Keratinocyte (primary cell): ENCODE data around the gene NRN1L. TPM values are rescaled to one million over a fixed set of nuclear protein-coding genes. Genes with fewer than 3 reads are reported as not detected.

ENCODE experiments used
- DNase-seq: peaks from one replicate; pipeline ENCODE4 v3.0.0-alpha.2; 2011; ENCODE audit warnings: low read depth, missing footprints, low spot score
- FAIRE-seq: peaks from 2 replicates; lab custom pipeline; 2011; peaks lifted over from hg19 to GRCh38; lab: Jason Lieb, UNC
- H2AFZ ChIP-seq: 2 replicates; pipeline ENCODE4 v1.6.0; 2012; ENCODE audit warnings: low read length, control low read depth, inconsistent platforms; ENCODE audit not compliant: control insufficient read depth
- H3K27ac ChIP-seq: 2 replicates; pipeline ENCODE4 v1.5.1; 2011; ENCODE audit warnings: low read length; ENCODE audit not compliant: control insufficient read depth, insufficient read depth
- H3K27me3 ChIP-seq: 3 replicates; pipeline ENCODE4 v1.6.0; 2011; ENCODE audit warnings: low read length; ENCODE audit not compliant: control insufficient read depth, insufficient read depth; ENCODE audit errors: extremely low read depth
- H3K36me3 ChIP-seq, 2 experiments: 2 replicates in 1 of 2; 3 replicates in 1 of 2; pipeline ENCODE4 v1.5.1; 2011; ENCODE audit warnings: low read length in 2 of 2, mild to moderate bottlenecking in 1 of 2; ENCODE audit not compliant: control insufficient read depth in 2 of 2, insufficient read depth in 2 of 2; ENCODE audit errors: extremely low read depth in 1 of 2
- H3K4me1 ChIP-seq: 3 replicates; pipeline ENCODE4 v1.5.1; 2011; ENCODE audit warnings: low read length; ENCODE audit not compliant: control insufficient read depth, insufficient read depth; ENCODE audit errors: extremely low read depth
- H3K4me2 ChIP-seq: 3 replicates; pipeline ENCODE4 v1.6.0; 2011; ENCODE audit warnings: low read depth, low read length; ENCODE audit not compliant: control insufficient read depth, insufficient read depth; ENCODE audit errors: extremely low read depth
- H3K4me3 ChIP-seq, 3 experiments: fragments of 200-600 bp in 1 of 3; sonication (generic) in 1 of 3; 2 replicates in 2 of 3; 3 replicates in 1 of 3; pipeline ENCODE4 v1.5.1; 2011 to 2016; ENCODE audit warnings: low read length in 3 of 3, mild to moderate bottlenecking in 3 of 3, control low read depth in 2 of 3, inconsistent platforms in 1 of 3, low read depth in 1 of 3, mixed read lengths in 1 of 3, mixed run types in 1 of 3, moderate library complexity in 1 of 3; ENCODE audit not compliant: control insufficient read depth in 2 of 3, insufficient read depth in 2 of 3; ENCODE audit errors: extremely low read depth in 1 of 3
- H3K79me2 ChIP-seq: 2 replicates; pipeline ENCODE4 v1.6.0; 2012; ENCODE audit warnings: low read length; ENCODE audit not compliant: control insufficient read depth, insufficient read depth
- H3K9ac ChIP-seq: 3 replicates; pipeline ENCODE4 v1.6.0; 2011; ENCODE audit warnings: low read length; ENCODE audit not compliant: control insufficient read depth, insufficient read depth; ENCODE audit errors: extremely low read depth
- H3K9me1 ChIP-seq: 3 replicates; pipeline ENCODE4 v1.6.0; 2011; ENCODE audit warnings: low read length; ENCODE audit not compliant: control insufficient read depth, insufficient read depth; ENCODE audit errors: extremely low read depth
- H3K9me3 ChIP-seq: 2 replicates; pipeline ENCODE4 v1.5.1; 2012; ENCODE audit warnings: low read depth, low read length; ENCODE audit not compliant: control insufficient read depth
- H4K20me1 ChIP-seq: 3 replicates; pipeline ENCODE4 v1.6.0; 2011; ENCODE audit warnings: low read length; ENCODE audit not compliant: control insufficient read depth, insufficient read depth; ENCODE audit errors: extremely low read depth
- CTCF ChIP-seq, 3 experiments: IDR thresholded peaks in 1 of 3; conservative IDR thresholded peaks in 1 of 3; optimal IDR thresholded peaks in 1 of 3; 2 replicates in 2 of 3; 3 replicates in 1 of 3; pipeline versions ENCODE3 to v1.5.1; 2011; ENCODE audit warnings: low read length in 3 of 3, mild to moderate bottlenecking in 3 of 3, moderate library complexity in 2 of 3, control low read depth in 1 of 3, inconsistent platforms in 1 of 3; ENCODE audit not compliant: insufficient read depth in 2 of 3; ENCODE audit errors: extremely low read depth in 1 of 3
- EZH2 ChIP-seq: IDR thresholded peaks from one replicate; pipeline ENCODE4 v1.6.1; 2012; ENCODE audit warnings: inconsistent platforms, mild to moderate bottlenecking, low read length, moderate library complexity
- dilution Hi-C: fragments of 300-500 bp; cut with MboI; formaldehyde crosslinking; loops from one replicate; pipeline ENCODE4 v1.7.0; 2020; ENCODE audit warnings: low sequenced_read_pairs; ENCODE audit not compliant: extremely low pct_ligation_motif_present
- polyA plus RNA-seq, 5 experiments: library from polyadenylated mRNA; depleted of rRNA in 3 of 5; stranded (reverse) in 3 of 5; stranded (forward) in 1 of 5; unstranded in 1 of 5; fragments of >200 nt; gene quantifications; 1 replicate in 1 of 5; 2 replicates in 3 of 5; 3 replicates in 1 of 5; pipeline versions ENCODE4 v1.2.1 to v1.2.3, GENCODE V29; 2011 to 2012; ENCODE audit warnings: missing spikeins in 2 of 5, low read depth in 1 of 5, low replicate concordance in 1 of 5

Gene NRN1L
- polyA plus RNA-seq, 1 donor (not counting 4 experiments of a cell fraction or from before 2014, with no cell fraction given) = not detected

DNA sequence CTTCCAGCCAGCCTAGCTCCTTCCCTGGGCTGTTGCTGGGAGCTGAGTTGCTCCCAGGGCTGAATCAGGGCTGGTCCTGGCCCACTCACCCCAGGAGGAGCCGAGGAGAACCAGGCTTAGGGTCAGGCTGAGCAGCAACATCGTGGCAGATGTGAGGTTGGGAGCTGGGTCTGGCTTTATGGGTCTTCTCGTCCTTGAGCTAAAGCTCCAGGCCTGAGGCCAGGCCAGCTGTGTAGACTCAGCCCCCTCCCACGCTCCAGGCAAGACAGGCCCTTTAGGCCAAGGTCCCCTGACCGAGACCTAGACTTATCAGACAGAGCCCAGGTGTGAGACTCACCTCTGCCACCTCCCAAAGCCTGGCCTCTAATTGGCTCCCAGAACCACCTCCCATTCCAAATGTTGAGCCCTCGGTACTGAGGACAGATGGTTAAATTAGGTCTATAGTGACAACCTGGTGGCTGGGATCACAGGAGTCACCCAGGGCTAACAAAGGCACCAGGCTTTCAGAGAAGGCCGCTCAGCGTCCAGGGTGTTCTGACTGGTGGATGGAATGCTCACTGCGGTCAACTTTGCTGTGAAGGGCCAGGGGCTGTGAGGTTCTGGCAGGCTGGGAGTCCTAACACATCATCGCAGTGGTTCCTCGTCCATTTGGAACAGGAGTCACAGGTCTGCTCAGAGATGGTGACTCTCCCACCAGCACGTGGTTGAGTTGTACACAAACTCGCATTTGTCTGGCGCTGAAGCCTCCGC is 47.2 kb downstream of the NRN1L start, which contains the start of gene CTRL:
CTRL (minus strand) TSS at position 151 of the 750 bp plus-strand sequence; CDS start at position 141, 10 bp downstream.
- no peak within 1 kb of the TSS for H2AFZ ChIP-seq
- DNase-seq = no peak
- H3K9me1 ChIP-seq = no peaks in the 10 kb centered on the region
- H3K27me3 ChIP-seq = no peaks in the 10 kb centered on the region
- H3K4me2 ChIP-seq = no peak within 1 kb of the TSS
- no peak for FAIRE-seq
- H4K20me1 ChIP-seq = peaks cover 3% of the 10 kb centered on the region
- dilution Hi-C loops = no loop called here
- peaks cover 21% of the 10 kb centered on the region for H3K4me1 ChIP-seq
- TF ChIP-seq CTCF (optimal IDR thresholded peaks at IDR 0.05 in 1 of 3, IDR thresholded peaks at IDR 0.05 in 1 of 3, conservative IDR thresholded peaks at IDR 0.05 in 1 of 3; ENCODE audit: extremely low read depth in 1 of 3, insufficient read depth in 2 of 3, low read length in 3 of 3) (peak in 2 of 3 experiments; percentile 19 to 21), EZH2 (no peak)
- peaks cover 16 to 20% of the 10 kb centered on the region in 2 experiments for H3K36me3 ChIP-seq
- peaks cover 5% of the 10 kb centered on the region for H3K79me2 ChIP-seq
- H3K9ac ChIP-seq = no peak within 1 kb of the TSS
- H3K27ac ChIP-seq = no peak within 1 kb of the TSS
- H3K4me3 ChIP-seq = no peak within 1 kb of the TSS
- H3K9me3 ChIP-seq = no peaks in the 10 kb centered on the region

DNA sequence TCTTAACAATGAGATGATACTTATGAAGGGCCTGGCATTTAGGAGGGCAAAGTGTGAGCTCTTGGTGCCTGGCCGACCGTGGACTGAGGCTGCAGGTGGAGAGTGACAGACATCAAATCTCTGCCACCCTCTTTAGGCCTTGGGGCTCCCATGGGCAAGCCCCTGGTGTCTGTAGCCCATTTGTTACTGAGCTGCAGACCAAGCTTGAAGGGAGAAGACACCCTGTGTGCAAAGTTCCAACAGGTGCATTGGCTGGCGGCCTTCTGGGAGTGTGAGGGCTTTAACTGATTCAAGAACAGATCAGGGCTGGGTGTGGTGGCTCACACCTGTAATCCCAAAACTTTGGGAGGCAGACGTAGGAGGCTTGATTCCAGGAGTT is 47.8 kb downstream of the NRN1L start:
- H3K27ac ChIP-seq = no peak overlapping the region
- peaks cover 12 to 20% of the 10 kb centered on the region in 2 experiments for H3K36me3 ChIP-seq
- H2AFZ ChIP-seq = no peak overlapping the region
- peaks cover 3% of the 10 kb centered on the region for H4K20me1 ChIP-seq
- DNase-seq (no peak), FAIRE-seq (no peak)
- no peak overlapping the region for H3K4me3 ChIP-seq
- H3K4me1 ChIP-seq = peaks cover 27% of the 10 kb centered on the region
- H3K27me3 ChIP-seq = no peaks in the 10 kb centered on the region
- H3K9me3 ChIP-seq = no peaks in the 10 kb centered on the region
- no peaks in the 10 kb centered on the region for H3K9me1 ChIP-seq
- dilution Hi-C loops = no loop called here
- no peak overlapping the region for H3K9ac ChIP-seq
- H3K79me2 ChIP-seq = peaks cover 5% of the 10 kb centered on the region
- H3K4me2 ChIP-seq = no peak overlapping the region
- no peak for TF ChIP-seq EZH2
- no peak for TF ChIP-seq CTCF (optimal IDR thresholded peaks at IDR 0.05 in 1 of 3, IDR thresholded peaks at IDR 0.05 in 1 of 3, conservative IDR thresholded peaks at IDR 0.05 in 1 of 3; ENCODE audit: extremely low read depth in 1 of 3, insufficient read depth in 2 of 3, low read length in 3 of 3)
